ENCODE data around the gene TMEM59L.

Gene TMEM59L

GRCh38 chr19:18637673-18638630, 25.3 kb downstream of the TMEM59L start:
- peak; percentile 46 for DNase-seq (ENCODE audit: low spot score)

GRCh38 chr19:18639706-18640243, 27.1 kb downstream of the TMEM59L start:
- no peak for DNase-seq (ENCODE audit: low spot score)

DNA sequence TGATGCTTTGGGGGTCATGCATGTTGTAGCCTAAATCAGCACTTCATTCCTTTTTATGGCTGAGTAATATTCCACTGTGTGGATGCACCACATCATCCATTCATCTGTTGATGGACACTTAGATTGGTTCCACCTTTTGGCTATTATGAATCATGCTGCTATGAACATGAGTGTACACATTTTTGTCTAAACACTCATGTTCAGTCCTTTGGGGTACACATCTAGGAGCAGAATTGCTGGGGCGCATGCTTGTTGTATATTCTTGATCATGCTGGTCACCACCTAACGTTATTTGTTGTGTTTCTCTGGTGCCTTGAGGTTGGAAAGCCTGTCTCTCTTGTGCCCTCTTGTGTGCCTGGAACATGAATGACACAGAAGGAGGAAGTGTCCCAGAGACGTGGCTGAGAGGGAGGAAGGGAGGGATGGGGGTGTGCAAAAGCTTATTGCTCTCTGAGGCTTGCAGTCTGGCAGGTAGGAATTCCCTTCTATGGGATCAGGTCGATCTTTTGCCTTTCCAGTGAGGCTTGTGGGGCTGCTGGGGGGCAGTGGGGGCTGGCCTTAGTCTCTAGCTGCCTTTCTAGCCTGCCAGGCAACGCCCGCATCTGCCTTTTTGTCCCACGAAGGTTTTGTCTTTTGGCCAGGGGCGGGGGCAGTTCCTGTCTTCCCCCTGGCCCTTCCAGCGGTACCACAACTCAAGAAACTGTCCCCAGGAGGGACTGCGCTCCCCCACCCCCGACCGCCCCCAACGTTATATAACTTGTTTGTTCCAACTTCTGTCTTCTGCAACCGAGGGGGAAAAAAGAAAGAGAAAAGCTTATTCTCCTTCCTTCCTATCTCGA, 31.7 kb downstream of the TMEM59L start:
- DNase-seq (ENCODE audit: low spot score) = no peak

- no peak for DNase-seq (ENCODE audit: low spot score)
Measured at GRCh38 chr19:18645035-18645511, 32.4 kb downstream of the TMEM59L start.

DNA sequence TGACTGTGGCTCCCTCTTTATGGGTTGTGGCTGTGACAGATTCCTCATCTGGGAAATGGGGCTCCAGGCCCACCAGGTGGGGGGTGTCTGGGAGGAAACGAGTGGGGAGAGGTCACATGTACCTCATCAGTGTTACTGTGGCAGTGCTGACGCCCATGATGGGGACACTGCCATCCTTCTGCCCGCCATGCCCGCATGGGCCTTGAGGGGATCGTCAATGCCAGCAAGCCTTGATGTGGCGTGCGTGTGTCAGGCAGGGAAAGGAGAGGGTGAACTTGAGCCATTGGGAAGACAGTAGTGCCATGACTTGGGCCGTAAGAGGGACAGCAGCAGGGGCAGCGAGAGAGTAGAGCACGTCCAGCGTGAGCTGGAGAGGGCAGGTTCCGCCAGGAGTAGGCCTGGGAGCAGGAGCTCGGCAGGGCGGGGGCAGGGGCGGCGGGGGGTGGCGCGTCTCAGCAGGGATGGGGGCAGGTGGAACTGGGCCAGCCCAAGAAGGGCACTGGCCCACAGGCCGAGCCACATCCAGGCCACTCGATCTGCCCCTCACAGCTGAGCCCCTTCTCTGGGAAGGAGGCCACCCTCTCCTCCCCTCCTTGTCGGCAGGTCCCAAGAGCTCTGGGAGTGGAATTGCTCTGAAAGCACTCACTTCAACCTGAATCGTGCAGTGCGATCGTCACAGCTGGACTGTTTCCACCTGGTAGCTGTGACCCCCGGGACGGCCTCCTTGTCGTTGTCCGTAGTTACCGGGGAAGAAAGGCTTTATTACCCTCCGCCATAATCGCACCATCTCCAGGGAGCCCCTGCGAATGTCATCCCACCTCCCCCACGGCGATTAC, 34.1 kb downstream of the TMEM59L start:
- no peak for DNase-seq (ENCODE audit: low spot score)

DNA sequence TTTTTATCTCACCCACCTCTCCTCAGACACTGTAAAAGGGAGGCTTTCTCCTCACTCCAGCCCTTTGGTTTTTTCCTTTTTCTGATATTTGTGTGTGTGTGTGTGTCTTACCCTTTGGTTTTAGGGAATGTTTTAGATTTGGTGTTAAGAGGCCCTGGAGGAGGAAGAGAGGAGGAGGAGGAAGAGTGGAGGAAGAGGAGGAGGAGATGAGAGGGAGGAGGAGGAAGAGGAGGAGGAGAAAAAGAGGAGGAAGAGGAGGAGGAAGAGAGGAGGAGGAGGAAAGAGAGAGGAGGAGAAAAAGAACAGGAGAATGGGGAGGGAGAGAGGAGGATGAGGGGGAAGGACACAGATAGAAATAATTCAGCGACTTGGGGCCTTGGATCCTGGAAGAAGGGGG, 34.7 kb downstream of the TMEM59L start:
- DNase-seq (ENCODE audit: low spot score) = no peak

- no peak for DNase-seq (ENCODE audit: low spot score)
Measured at GRCh38 chr19:18647807-18648206, 35.1 kb downstream of the TMEM59L start.

DNA sequence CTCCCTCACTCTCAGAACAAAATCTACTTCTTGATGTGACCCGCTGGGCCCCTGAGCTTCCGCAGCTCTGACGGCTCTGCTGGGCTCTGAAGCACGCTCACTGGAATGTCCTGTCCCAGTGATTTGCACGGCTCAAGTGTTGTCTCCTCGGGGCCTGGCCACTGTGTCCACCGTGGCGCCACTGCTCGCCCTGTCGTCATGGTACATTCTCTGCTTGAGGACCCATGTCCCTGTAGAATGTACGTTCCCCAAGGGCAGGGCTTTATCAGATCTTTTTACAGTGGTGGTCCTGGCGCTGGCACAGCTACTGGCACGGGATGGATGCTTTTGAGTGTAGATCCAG, 36.3 kb downstream of the TMEM59L start:
- DNase-seq (ENCODE audit: low spot score) = no peak

DNA sequence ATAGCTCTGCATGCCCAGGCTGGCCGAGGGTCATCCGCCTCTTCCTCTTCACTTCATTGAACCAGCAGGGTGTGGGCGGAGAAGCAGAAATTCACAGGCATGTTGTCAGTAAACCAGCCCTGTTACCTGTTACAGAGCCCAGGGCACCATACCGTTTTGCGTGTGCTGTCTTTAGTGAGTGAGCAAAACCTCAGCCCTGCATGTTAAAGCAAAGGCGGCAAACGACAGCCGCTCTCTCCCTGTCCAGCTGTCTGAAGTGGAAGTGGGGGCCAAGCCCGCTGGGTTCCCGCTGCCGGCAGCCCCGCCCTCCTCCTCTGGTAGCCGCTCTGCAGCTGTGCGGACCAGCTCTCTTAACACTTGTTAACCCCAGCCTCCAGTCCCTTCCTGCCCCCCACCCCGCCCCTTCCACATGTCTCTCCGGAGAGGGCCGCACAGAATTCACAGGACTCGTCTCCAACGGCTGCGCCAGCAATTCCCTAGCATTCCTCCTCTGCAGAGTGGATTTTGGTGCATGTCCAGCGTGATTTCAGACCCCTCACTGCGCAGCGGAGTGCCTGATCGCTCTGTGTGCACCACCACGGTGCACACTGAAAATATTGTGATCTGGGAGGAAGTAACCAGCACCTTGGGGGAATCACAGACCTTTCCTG, 36.8 kb downstream of the TMEM59L start:
- no peak for DNase-seq (ENCODE audit: low spot score)

DNA sequence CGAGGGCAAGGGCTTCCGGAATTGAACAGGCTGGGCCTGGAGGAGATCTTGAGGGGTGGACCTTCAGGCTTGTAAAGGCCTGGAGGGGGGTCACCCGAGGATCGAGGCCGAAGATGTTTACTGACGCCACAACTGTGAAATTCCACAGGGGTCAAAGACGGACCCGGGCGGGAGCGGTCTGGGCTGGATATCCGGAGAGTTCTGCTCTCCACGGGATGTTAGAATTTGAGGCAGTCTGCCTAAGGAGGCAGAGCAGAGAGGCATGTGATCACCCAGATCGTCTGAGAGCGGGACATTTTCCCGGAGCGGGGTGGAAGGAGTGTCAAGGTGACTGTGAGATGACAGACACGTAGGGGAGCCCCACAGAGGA, 37.3 kb downstream of the TMEM59L start:
- no peak for DNase-seq (ENCODE audit: low spot score)

DNA sequence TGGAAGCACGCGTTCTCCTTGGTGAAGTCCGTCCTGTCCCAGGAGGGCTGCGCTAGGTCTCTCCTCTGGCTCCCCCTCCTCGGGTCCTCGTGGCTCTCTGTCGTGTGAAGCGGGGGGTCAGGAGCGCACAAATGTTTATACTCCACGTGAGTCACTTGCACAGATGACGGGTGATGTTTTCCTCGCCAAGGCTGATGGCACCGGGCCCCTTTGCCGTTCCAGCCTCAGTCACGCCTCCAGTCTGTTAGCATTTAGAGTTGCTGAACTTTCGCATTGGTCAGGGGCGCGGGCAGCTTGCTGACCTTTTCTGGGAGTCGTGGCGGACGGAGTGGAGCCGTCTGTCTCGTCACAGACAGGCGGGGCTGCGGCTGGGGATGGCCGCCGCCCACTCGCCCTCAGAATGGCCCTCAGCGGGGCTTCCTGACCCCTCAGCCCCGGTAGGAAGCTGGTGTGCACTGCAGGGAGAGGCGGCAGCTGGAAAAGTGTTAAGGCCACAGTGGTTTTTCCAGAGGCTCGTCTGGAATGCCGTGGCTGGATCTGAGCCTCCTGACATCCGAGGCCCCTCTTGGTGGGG, 37.9 kb downstream of the TMEM59L start:
- no peak for DNase-seq (ENCODE audit: low spot score)

DNA sequence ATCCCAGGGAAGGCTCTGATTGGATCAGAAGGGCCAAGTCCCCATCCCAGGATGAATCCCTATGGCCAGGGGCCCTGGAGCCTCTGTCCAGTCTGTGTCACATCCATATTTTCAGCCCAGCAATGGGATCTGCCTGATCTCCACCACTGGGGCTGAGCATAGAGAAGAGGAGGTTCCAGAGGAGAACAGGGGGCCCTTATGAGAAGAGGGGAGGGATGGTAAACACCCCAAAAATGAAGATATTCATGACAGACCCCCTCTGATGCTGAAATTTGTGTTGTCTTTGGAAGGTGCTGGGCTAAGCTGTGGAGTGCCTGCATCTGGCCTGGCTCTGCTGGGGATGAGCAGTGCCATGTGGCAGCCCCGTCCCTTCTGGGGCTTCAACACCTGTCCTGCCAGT, 38.6 kb downstream of the TMEM59L start:
- DNase-seq (ENCODE audit: low spot score) = no peak

DNA sequence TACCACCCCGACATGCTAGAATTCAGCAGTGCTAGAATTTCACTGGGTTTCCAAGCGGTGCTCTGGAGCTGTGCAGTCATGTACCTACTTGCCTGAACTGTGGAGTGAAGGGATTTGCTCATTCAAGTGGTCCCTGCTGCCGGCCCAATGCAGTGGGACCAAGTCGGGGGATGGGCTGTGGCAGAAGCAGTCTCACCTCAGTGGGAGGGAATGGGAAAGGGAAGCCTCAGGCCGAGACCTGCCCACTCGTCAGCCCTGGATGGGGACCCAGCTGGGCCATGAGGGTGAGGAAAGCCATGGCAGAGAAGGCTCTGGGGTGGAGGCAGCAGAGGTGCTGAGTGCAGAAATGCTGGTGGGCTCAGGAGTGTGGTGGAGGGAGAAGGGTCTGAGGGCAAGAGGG, 39.1 kb downstream of the TMEM59L start:
- DNase-seq (ENCODE audit: low spot score) = no peak

- no peak for DNase-seq (ENCODE audit: low spot score)
Measured at GRCh38 chr19:18653853-18654252, 41.2 kb downstream of the TMEM59L start.

GRCh38 chr19:18654469-18654868, 41.8 kb downstream of the TMEM59L start:
- DNase-seq (ENCODE audit: low spot score) = no peak

GRCh38 chr19:18655173-18655844, 42.6 kb downstream of the TMEM59L start:
- DNase-seq (ENCODE audit: low spot score) = no peak

GRCh38 chr19:18656337-18657086, 43.8 kb downstream of the TMEM59L start:
- DNase-seq (ENCODE audit: low spot score) = no peak

DNA sequence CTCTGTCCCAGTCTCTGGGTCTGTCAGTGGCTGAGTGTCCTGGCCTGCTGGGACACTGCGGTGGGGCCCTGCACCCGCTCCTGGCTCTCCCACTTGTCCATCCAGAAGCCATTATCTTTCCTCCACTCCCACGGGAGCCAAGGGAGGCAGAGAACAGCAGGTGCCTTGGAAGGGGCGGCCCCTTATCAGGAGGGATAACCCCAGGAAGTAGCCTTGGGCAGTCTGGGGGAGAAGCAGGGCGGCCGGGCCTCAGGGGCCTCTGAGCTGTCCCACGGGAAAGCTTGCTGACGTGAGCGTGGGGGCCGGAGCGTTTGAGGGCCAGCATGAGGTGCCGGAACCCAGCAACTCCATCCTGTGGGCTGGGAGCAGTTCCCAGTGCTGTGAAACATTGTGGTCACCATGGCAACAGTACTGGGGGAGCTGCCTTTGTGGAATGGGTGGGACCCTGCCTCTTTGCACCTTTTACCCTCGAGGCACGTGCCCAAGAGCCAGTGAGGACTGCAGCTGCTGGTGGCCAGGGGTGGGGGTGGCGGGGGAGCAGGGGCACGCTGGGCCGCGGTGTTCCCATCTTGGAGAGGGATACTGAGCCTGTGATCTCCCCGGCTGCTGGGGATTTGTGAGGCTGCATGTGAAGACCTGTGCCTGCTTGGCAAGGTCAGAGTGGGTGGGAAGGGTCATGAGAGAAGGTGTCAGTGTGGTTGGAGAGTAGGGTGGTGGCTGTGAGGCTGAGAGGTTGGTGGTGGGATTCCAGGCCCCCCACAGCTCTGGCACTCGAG, 45.1 kb downstream of the TMEM59L start:
- DNase-seq (ENCODE audit: low spot score) = no peak

DNA sequence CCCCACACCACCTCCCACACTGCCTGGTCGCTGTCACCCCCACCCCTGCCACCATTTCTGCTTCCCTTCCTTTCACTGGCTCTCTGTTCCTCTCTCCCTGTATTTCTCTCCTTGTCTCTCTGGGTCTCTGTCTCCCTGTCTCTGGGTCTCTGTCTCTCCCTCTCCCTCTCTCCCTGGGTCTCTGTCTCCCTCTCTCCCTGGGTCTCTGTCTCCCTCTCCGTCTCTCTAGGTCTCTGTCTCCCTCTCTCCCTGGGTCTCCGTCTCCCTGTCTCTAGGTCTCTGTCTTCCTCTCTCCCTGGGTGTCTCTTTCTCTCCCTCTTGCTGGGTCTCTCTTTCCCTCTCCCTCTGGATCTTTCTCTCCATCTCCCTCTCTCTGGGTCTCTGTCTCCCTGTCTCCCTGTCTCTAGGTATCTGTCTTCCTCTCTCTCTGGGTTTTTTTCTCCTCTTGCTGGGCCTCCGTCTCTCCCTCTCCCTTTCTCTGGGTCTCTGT, 45.7 kb downstream of the TMEM59L start:
- no peak for DNase-seq (ENCODE audit: low spot score)

Measured in LoVo (cell line).